ENCODE results near the gene SRSF7. TPM values are rescaled to one million over a fixed set of nuclear protein-coding genes. Genes with fewer than 3 reads are reported as not detected.
"Not testable (repeated sequence)": the region's sequence is repeated elsewhere in the genome, so short reads cannot be mapped to it uniquely, and the experiment has no call there.

Gene SRSF7
- total and polyA plus RNA-seq, 8 donors: 83.3 to 290 (median 228) TPM

DNA sequence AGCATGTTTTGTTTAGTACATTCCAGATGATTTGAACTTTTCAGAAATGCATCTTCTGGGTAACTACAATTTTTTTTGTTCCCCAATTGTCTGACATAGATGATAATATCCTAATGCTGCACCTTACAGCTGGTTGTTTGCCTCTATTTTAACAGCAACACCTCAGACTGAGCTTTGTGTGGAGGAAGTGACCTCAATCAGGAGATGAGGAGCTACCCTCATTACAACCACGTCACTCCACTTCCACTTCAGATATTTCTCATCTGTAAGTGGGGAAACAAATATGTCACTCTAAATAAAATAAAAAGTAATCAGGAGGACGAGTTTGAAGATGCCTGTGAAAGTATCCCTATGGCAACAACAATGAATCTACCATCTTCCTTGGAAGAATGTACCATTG, 12.1 kb upstream of the SRSF7 start:
- Histone ChIP-seq H3K27me3 (no peaks in the 10 kb centered on the region), H3K4me3 (no peak overlapping the region), H3K27ac (no peak overlapping the region), H3K4me1 (no peaks in the 10 kb centered on the region), H3K9me3 (no peaks in the 10 kb centered on the region), H3K36me3 (no peaks in the 10 kb centered on the region)
- intact Hi-C loops (cut with DNase I): no loop called here
- no peak for TF ChIP-seq CTCF (IDR thresholded peaks at IDR 0.05)
- ATAC-seq (no peak), DNase-seq (no peak)

DNA sequence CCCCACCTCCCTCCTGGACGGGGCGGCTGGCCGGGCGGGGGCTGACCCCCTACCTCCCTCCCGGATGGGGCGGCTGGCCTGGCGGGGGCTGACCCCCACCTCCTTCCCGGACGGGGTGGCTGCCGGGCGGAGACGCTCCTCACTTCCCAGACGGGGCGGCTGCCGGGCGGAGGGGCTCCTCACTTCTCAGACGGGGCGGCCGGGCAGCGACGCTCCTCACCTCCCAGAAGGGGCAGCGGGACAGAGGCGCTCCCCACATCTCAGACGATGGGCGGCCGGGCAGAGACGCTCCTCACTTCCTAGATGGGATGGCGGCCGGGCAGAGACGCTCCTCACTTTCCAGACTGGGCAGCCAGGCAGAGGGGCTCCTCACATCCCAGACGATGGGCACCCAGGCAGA, 4.7 kb upstream of the SRSF7 start:
- not testable (repeated sequence) for ATAC-seq, DNase-seq, H3K9me3 ChIP-seq

DNA sequence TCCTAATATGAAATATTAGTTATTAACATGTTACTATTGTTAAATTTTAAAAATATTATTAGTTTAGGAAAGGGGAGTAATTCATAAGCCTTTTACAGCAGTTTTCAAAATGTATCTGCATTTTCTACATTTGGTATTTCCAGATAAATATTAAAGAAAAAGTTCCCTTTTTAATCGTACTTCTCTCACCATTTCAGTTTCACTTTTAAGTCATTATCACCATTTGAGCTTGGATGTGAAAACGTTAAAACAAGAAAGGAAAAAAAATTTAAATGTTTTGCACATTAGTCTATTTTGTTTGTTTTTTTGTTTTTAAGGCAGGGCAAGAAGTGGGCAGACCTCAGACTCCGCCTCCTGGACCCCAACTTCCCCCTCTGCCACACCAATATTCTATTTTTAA, 3.3 kb upstream of the SRSF7 start:
- intact Hi-C loops (cut with DNase I): no loop called here

More for the DNA sequence above, 4.7 kb upstream of the SRSF7 start:
- intact Hi-C loops (cut with DNase I); H3K4me3 ChIP-seq; H3K27me3 ChIP-seq; H3K27ac ChIP-seq; H3K36me3 ChIP-seq: not testable (repeated sequence)
- peaks cover 0 to 17% of the 10 kb centered on the region in 2 donors for H3K4me1 ChIP-seq

DNA sequence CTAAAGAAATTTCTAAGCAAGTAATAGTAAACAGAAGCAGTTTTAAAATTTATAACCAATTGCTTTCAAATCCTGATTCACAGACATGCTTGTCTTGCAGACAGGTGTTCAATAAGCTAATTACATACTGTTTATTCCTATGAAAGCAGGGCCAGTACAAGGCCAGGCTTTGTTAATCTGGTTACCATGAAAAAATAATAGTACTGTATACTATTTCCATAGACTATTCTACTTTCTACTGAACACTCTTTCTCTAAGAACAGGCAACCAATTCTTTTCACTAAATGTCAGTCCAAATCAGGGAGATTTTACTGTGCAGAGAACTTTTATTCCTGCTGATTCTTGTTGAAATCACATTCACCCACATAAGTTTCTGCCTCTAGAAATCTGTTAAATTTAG, 2.9 kb upstream of the SRSF7 start:
- DNase-seq (no peak), ATAC-seq (no peak)
- Histone ChIP-seq H3K9me3 (no peaks in the 10 kb centered on the region), H3K27me3 (no peaks in the 10 kb centered on the region), H3K36me3 (peaks cover 0 to 8% of the 10 kb centered on the region in 2 donors), H3K4me3 (no peak overlapping the region), H3K27ac (no peak overlapping the region), H3K4me1 (peaks cover 5 to 25% of the 10 kb centered on the region in 2 donors)
- no peak for TF ChIP-seq CTCF (IDR thresholded peaks at IDR 0.05)
- intact Hi-C loops (cut with DNase I): no loop called here

More for the DNA sequence above, 3.3 kb upstream of the SRSF7 start:
- H3K27ac ChIP-seq: no peak overlapping the region
- DNase-seq (no peak), ATAC-seq (no peak)
- H3K9me3 ChIP-seq: no peaks in the 10 kb centered on the region
- H3K36me3 ChIP-seq: peaks cover 0 to 4% of the 10 kb centered on the region in 2 donors
- TF ChIP-seq CTCF (IDR thresholded peaks at IDR 0.05): no peak
- no peaks in the 10 kb centered on the region for H3K27me3 ChIP-seq
- peaks cover under 1 to 21% of the 10 kb centered on the region in 2 donors for H3K4me1 ChIP-seq
- peak overlapping the region in 1 of 2 donors; percentile 21 for H3K4me3 ChIP-seq

- peak overlapping the region; percentile 82 to 83 for H3K4me3 ChIP-seq
- no peak for TF ChIP-seq CTCF (IDR thresholded peaks at IDR 0.05)
- intact Hi-C loops (cut with DNase I): no loop called here
- H3K27ac ChIP-seq: peak overlapping the region; percentile 95 to 100
- ATAC-seq: no peak
- no peak for DNase-seq
- no peaks in the 10 kb centered on the region for H3K27me3 ChIP-seq
- H3K4me1 ChIP-seq: peaks cover 14 to 47% of the 10 kb centered on the region in 2 donors
- peaks cover 0 to 31% of the 10 kb centered on the region in 2 donors for H3K36me3 ChIP-seq
- H3K9me3 ChIP-seq: no peaks in the 10 kb centered on the region
These were observed 642 bp upstream of the SRSF7 start for GRCh38 chr2:38751596-38752410.

Measured in left lung (tissue), 10 donors.